Type B pancreatic cell (in vitro differentiated cells): ENCODE measurements around the gene LRRC36. TPM values are rescaled to one million over a fixed set of nuclear protein-coding genes. Genes with fewer than 3 reads are reported as not detected.

Experiments
- DNase-seq: peaks from one replicate; pipeline ENCODE4 v3.0.0; 2021; ENCODE audit warnings: mixed read lengths; ENCODE audit not compliant: unreplicated experiment; ENCODE audit errors: extremely low spot score
- H3K27ac Mint-ChIP-seq: 2 replicates; pipeline ENCODE4 v1.8.0; 2021; ENCODE audit warnings: mild to moderate bottlenecking, mixed read lengths
- H3K27me3 Mint-ChIP-seq: 2 replicates; pipeline ENCODE4 v1.8.0; 2021; ENCODE audit warnings: mixed read lengths
- H3K36me3 Mint-ChIP-seq: 2 replicates; pipeline ENCODE4 v1.8.0; 2021; ENCODE audit warnings: mixed read lengths
- H3K4me1 Mint-ChIP-seq: one replicate; pipeline ENCODE4 v1.8.0; 2021; ENCODE audit warnings: mixed read lengths; ENCODE audit not compliant: unreplicated experiment
- H3K4me3 Mint-ChIP-seq: 2 replicates; pipeline ENCODE4 v1.8.0; 2021; ENCODE audit warnings: mild to moderate bottlenecking, mixed read lengths
- H3K9me3 Mint-ChIP-seq: 2 replicates; pipeline ENCODE4 v1.8.0; 2021; ENCODE audit warnings: mixed read lengths
- total RNA-seq: library from RNA; stranded (reverse); gene quantifications from 2 replicates; pipeline ENCODE4 v1.2.1, GENCODE V29; 2021; ENCODE audit warnings: low replicate concordance
- TF ChIP-seq, protein P1 (sequence below): fragments of 200-600 bp; sonication (generic); conservative IDR thresholded peaks from 2 replicates; pipeline ENCODE4 v1.5.0; 2021; ENCODE audit warnings: antibody characterized with exemption, mild to moderate bottlenecking

LRRC36 gene
- total RNA-seq, 1 donor from 2014 or later: 1.1 TPM

DNA sequence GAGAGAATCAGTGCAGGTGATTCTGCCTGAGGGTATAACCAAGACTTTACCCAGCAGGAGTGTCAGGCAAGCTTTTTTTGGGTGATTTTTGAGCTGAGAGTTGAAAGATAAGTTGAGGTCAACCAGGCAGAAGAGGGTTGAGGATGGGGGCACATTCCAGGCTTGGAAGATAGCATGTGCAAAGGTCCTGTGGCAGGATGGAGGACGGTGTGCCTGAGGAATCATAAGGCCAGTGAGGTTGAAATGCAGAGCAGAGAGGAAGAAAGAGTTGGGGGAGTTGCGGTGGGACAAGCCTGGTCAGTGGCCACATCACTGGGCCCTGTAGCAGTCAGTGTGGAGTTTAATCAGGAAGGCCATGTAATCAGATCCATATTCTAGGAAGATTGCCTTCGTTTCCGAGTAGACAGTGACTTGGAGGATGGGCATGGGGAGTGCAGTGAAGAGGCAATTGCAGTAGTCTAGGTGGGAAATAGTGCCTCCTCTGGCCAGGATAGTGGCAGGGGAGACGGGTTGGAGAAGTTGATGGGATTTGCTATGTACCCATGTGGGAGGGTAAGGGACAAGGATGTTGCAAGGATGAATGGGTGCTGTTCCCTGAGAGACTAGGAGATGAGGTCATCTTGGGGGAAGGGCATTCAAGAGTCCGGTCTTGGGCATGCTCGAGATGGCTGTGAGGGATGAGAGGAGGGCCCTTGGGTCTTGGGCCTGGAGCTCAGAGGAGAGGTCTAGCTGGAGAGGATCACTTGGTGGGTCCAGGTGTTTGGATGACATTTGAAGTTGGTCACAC, 43.4 kb upstream of the LRRC36 start:
- Mint-ChIP-seq H3K9me3 (no peaks in the 10 kb centered on the region), H3K27ac (no peak overlapping the region)
- TF ChIP-seq, protein P1, sequence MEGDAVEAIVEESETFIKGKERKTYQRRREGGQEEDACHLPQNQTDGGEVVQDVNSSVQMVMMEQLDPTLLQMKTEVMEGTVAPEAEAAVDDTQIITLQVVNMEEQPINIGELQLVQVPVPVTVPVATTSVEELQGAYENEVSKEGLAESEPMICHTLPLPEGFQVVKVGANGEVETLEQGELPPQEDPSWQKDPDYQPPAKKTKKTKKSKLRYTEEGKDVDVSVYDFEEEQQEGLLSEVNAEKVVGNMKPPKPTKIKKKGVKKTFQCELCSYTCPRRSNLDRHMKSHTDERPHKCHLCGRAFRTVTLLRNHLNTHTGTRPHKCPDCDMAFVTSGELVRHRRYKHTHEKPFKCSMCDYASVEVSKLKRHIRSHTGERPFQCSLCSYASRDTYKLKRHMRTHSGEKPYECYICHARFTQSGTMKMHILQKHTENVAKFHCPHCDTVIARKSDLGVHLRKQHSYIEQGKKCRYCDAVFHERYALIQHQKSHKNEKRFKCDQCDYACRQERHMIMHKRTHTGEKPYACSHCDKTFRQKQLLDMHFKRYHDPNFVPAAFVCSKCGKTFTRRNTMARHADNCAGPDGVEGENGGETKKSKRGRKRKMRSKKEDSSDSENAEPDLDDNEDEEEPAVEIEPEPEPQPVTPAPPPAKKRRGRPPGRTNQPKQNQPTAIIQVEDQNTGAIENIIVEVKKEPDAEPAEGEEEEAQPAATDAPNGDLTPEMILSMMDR: no peak

GRCh38 chr16:67283826-67284555, 42.6 kb upstream of the LRRC36 start:
- Mint-ChIP-seq H3K27me3 (peaks cover 5% of the 10 kb centered on the region), H3K36me3 (no peaks in the 10 kb centered on the region), H3K9me3 (no peaks in the 10 kb centered on the region), H3K4me3 (no peak overlapping the region), H3K27ac (no peak overlapping the region), H3K4me1 (no peaks in the 10 kb centered on the region)
- TF ChIP-seq, protein P1: no peak
- DNase-seq: no peak

More for the DNA sequence above, 43.4 kb upstream of the LRRC36 start:
- no peaks in the 10 kb centered on the region for H3K36me3 Mint-ChIP-seq
- no peak overlapping the region for H3K4me3 Mint-ChIP-seq
- no peak for DNase-seq
- peaks cover 5% of the 10 kb centered on the region for H3K27me3 Mint-ChIP-seq
- no peaks in the 10 kb centered on the region for H3K4me1 Mint-ChIP-seq

GRCh38 chr16:67284699-67285646, 41.6 kb upstream of the LRRC36 start:
- H3K36me3 Mint-ChIP-seq: no peaks in the 10 kb centered on the region
- no peak overlapping the region for H3K4me3 Mint-ChIP-seq
- no peaks in the 10 kb centered on the region for H3K4me1 Mint-ChIP-seq
- no peak for DNase-seq
- TF ChIP-seq, protein P1: peak; percentile 66
- no peaks in the 10 kb centered on the region for H3K9me3 Mint-ChIP-seq
- H3K27me3 Mint-ChIP-seq: peaks cover 5% of the 10 kb centered on the region
- H3K27ac Mint-ChIP-seq: no peak overlapping the region

GRCh38 chr16:67286441-67287235, 40.0 kb upstream of the LRRC36 start:
- Mint-ChIP-seq H3K9me3 (no peaks in the 10 kb centered on the region), H3K27me3 (peaks cover 5% of the 10 kb centered on the region), H3K36me3 (no peaks in the 10 kb centered on the region), H3K4me3 (no peak overlapping the region), H3K4me1 (no peaks in the 10 kb centered on the region), H3K27ac (no peak overlapping the region)
- TF ChIP-seq, protein P1: no peak
- DNase-seq: no peak

DNA sequence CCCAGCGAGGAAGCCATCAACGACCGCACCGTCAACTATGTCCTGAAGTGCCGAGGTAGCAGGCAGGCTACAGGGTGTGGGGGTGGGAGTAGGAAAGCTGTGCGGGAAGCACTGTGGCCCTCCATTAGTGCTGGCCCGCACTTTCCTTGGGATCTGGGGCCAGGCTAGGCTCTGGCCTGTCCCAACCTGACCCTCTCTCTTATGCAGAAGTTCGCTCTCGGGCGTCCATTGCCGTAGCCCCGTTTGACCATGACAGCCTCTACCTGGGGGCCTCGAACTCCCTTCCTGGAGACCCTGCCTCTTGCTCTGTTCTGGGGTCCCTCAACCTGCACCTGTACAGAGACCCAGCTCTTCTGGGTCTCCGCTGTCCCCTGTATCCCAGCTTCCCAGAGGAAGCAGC, 38.7 kb upstream of the LRRC36 start:
- H3K9me3 Mint-ChIP-seq: no peaks in the 10 kb centered on the region
- no peak overlapping the region for H3K27ac Mint-ChIP-seq
- TF ChIP-seq, protein P1: no peak
- DNase-seq: no peak
- H3K36me3 Mint-ChIP-seq: no peaks in the 10 kb centered on the region
- peaks cover 8% of the 10 kb centered on the region for H3K27me3 Mint-ChIP-seq
- H3K4me1 Mint-ChIP-seq: no peaks in the 10 kb centered on the region
- H3K4me3 Mint-ChIP-seq: no peak overlapping the region
